Testis (tissue), 3 donors: ENCODE data around the gene HNRNPA3. TPM values are rescaled to one million over a fixed set of nuclear protein-coding genes. Genes with fewer than 3 reads are reported as not detected.
A peak's percentile ranks its signal among the peaks of the same experiment; 100 is the strongest.

ENCODE experiments used
- DNase-seq: peaks from one replicate; pipeline ENCODE4 v3.0.0-alpha.2; 2019
- H3K27ac ChIP-seq, 2 donors: fragments of 200-600 bp; sonication (generic); one replicate each; pipeline ENCODE4 v1.5.1; 2019
- H3K27me3 ChIP-seq: fragments of 200-600 bp; sonication (generic); one replicate; pipeline ENCODE4 v1.5.1; 2019
- H3K36me3 ChIP-seq: fragments of 200-600 bp; sonication (generic); one replicate; pipeline ENCODE4 v1.5.1; 2017; ENCODE audit warnings: low read depth; ENCODE audit errors: missing control alignments
- H3K4me1 ChIP-seq: fragments of 200-600 bp; sonication (generic); one replicate; pipeline ENCODE4 v1.5.1; 2019
- H3K4me3 ChIP-seq, 2 donors: fragments of 200-600 bp; sonication (generic); one replicate each; pipeline ENCODE4 v1.5.1; 2017 to 2019
- H3K9me3 ChIP-seq: fragments of 200-600 bp; sonication (generic); one replicate; pipeline ENCODE4 v1.5.1; 2017
- CTCF ChIP-seq, 3 experiments: fragments of 450-650 bp in 2 of 3; fragments of 200-600 bp in 1 of 3; sonication (generic) in 1 of 3; IDR thresholded peaks; one replicate each; pipeline ENCODE4 v1.5.1; 2016 to 2019; ENCODE audit warnings: antibody characterized with exemption in 3 of 3, mild to moderate bottlenecking in 2 of 3, moderate library complexity in 1 of 3
- POLR2A ChIP-seq: fragments of 450-650 bp; IDR thresholded peaks from one replicate; pipeline ENCODE4 v1.6.1; 2017; ENCODE audit warnings: antibody characterized with exemption, mild to moderate bottlenecking, moderate library complexity
- WGBS, 2 donors: methylation state at CpG; one replicate each; pipeline ENCODE4 v1.1.5; 2018; 5-methylcytosine and 5-hydroxymethylcytosine counted together
- intact Hi-C: fragments of 100-400 bp; cut with DNase I; formaldehyde crosslinking; loops from one replicate; pipeline ENCODE4 v1.15.1; 2023; ENCODE audit warnings: low total_unique reads
- polyA plus RNA-seq: library from polyadenylated mRNA; stranded (reverse); fragments of 350-450 nt; fragmentation: Illumina TruSeq; extraction: RNeasy Lipid Tissue Mini Kit (QIAGEN cat#74804); gene quantifications from one replicate; pipeline ENCODE4 v1.2.3, GENCODE V29; 2014; ENCODE audit warnings: low read depth, low replicate concordance; ENCODE audit not compliant: insufficient read depth
- total RNA-seq, 2 donors: library from RNA; depleted of rRNA; stranded (reverse); fragments of >200 nt; gene quantifications; one replicate each; pipeline ENCODE4 v1.2.3, GENCODE V29; 2016

The HNRNPA3 gene
- total and polyA plus RNA-seq, 3 donors from 2014 or later: 81.3 to 284 (median 103) TPM

- Histone ChIP-seq H3K27me3 (no peaks in the 10 kb centered on the region), H3K4me3 (peak overlapping the region; percentile 16 to 99), H3K9me3 (no peaks in the 10 kb centered on the region), H3K36me3 (no peaks in the 10 kb centered on the region), H3K4me1 (peaks cover 43% of the 10 kb centered on the region), H3K27ac (peak overlapping the region; percentile 100)
- intact Hi-C loops: loop anchor here (5.0 to 10.0 kb wide), 2 partner anchors 49 to 97 kb away; partner anchors contain the start of gene HNRNPA3
- no peak for DNase-seq
- WGBS, 2 donors: 22 to 25% methylated on average over 5 of the region's 5 CpGs
- TF ChIP-seq POLR2A: no peak
- TF ChIP-seq CTCF (IDR thresholded peaks at IDR 0.05): no peak
These were observed 48.8 kb downstream of the HNRNPA3 start for GRCh38 chr2:177261116-177262060.

GRCh38 chr2:177262092-177262491, 49.5 kb downstream of the HNRNPA3 start:
- intact Hi-C loops: loop anchor here (5.0 to 10.0 kb wide), 2 partner anchors 50 to 97 kb away; partner anchors contain the start of gene HNRNPA3
- Histone ChIP-seq H3K36me3 (no peaks in the 10 kb centered on the region), H3K4me1 (peaks cover 43% of the 10 kb centered on the region), H3K9me3 (no peaks in the 10 kb centered on the region), H3K27ac (peak overlapping the region; percentile 100), H3K27me3 (no peaks in the 10 kb centered on the region), H3K4me3 (peak overlapping the region; percentile 99 to 100)
- TF ChIP-seq POLR2A (no peak), CTCF (IDR thresholded peaks at IDR 0.05) (no peak)
- 4 to 11% methylated on average over 2 of the region's 2 CpGs for WGBS, 2 donors
- DNase-seq: no peak

- Histone ChIP-seq H3K9me3 (no peaks in the 10 kb centered on the region), H3K27me3 (no peaks in the 10 kb centered on the region), H3K4me1 (peaks cover 37% of the 10 kb centered on the region), H3K27ac (peak overlapping the region; percentile 100), H3K4me3 (peak overlapping the region; percentile 99 to 100), H3K36me3 (no peaks in the 10 kb centered on the region)
- DNase-seq: no peak
- WGBS, 2 donors: 0 to 1% methylated on average over 6 of the region's 6 CpGs
- TF ChIP-seq CTCF (IDR thresholded peaks at IDR 0.05): no peak
- no peak for TF ChIP-seq POLR2A
- intact Hi-C loops: loop anchor here (5.0 to 10.0 kb wide), 2 partner anchors 51 to 98 kb away; partner anchors contain the start of gene HNRNPA3
These were observed 50.4 kb downstream of the HNRNPA3 start for GRCh38 chr2:177262958-177263450.

- no peak for TF ChIP-seq POLR2A
- TF ChIP-seq CTCF (IDR thresholded peaks at IDR 0.05): peak; percentile 79 to 94 (median 90)
These were observed 51.0 kb downstream of the HNRNPA3 start for GRCh38 chr2:177263451-177264208.

More at GRCh38 chr2:177263451-177264208, 51.0 kb downstream of the HNRNPA3 start:
- Histone ChIP-seq H3K27ac (peak overlapping the region; percentile 100), H3K9me3 (no peaks in the 10 kb centered on the region), H3K4me1 (peaks cover 37% of the 10 kb centered on the region), H3K36me3 (no peaks in the 10 kb centered on the region), H3K4me3 (peak overlapping the region; percentile 99 to 100), H3K27me3 (no peaks in the 10 kb centered on the region)
- intact Hi-C loops: loop anchor here (5.0 to 10.0 kb wide), 2 partner anchors 51 to 99 kb away; partner anchors contain the start of gene HNRNPA3
- WGBS, 2 donors: 0 to 1% methylated on average over 29 to 37 of the region's 81 CpGs
- DNase-seq: peak; percentile 98
